GM10266 (cell line): Measurements from ENCODE around the gene KIAA1671.

Experiments used
- DNase-seq: peaks from one replicate; pipeline ENCODE4 v3.0.0; 2012; ENCODE audit errors: extremely low spot score
- TF ChIP-seq, protein P1 (sequence below): IDR thresholded peaks from 2 replicates; pipeline ENCODE4 v1.5.1; 2012; ENCODE audit warnings: mild to moderate bottlenecking, low read depth; ENCODE audit not compliant: control insufficient read depth, insufficient read depth; ENCODE audit errors: missing control alignments

KIAA1671 gene

DNA sequence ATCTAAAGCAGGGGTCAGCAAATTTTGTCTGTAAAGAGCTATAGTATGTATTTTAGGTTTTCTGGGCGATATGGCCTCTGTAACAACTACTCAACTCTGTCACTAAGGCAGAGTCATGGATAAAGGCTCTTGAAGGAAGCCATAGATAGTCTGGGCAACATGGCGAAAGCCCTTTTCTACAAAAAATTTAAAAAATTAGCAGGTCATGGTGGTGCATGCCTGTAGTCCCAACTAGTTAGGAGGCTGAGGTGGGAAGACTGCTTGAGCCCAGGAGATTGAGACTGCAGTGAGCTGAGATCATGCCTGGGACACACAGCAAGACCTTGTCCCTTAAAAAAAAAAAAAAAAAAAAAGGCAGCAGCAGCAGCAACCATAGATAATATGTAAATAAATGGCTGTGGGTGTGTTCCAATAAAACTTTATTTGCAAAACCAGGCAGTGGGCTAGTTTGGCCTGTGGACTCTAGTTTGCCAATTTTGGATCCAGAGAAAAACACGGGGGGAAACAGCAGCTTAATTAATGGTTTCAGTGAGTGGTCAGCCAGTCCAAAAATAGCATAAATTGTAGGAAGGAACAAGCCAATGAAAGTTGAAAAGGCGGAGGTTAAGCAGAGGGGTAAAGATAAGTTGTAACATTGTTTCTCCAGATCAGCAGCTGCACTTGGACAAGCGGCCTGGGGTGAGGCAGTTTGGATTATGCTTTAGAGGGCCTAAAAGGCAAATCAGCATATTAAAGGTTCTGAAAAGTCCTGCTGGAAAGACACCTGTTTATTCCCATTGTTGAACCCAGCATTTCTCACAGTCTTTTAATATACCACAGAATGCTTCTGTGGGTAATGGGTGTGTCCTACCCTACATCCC lies 62.6 kb downstream of the KIAA1671 start:
- TF ChIP-seq, protein P1, sequence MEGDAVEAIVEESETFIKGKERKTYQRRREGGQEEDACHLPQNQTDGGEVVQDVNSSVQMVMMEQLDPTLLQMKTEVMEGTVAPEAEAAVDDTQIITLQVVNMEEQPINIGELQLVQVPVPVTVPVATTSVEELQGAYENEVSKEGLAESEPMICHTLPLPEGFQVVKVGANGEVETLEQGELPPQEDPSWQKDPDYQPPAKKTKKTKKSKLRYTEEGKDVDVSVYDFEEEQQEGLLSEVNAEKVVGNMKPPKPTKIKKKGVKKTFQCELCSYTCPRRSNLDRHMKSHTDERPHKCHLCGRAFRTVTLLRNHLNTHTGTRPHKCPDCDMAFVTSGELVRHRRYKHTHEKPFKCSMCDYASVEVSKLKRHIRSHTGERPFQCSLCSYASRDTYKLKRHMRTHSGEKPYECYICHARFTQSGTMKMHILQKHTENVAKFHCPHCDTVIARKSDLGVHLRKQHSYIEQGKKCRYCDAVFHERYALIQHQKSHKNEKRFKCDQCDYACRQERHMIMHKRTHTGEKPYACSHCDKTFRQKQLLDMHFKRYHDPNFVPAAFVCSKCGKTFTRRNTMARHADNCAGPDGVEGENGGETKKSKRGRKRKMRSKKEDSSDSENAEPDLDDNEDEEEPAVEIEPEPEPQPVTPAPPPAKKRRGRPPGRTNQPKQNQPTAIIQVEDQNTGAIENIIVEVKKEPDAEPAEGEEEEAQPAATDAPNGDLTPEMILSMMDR: no peak
- no peak for DNase-seq

DNA sequence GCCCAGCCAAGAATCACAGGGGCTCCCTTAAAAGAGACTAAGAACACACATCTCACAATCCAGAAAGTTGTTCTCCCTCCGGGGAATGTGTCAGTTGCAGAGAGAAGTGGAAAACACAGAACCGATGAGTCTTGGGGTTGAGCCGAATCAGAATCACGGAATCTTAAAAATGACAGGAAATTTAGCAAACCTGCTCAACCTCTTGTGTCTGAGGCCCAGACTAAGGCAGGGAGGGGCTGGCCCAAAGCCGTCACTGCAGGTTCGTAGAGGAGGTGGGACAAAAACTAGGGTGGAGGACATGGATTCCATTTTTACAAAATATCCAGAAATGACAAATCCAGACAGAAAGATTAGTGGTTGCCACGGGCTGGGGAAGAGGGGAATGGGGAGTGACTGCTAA lies 63.8 kb downstream of the KIAA1671 start:
- DNase-seq: no peak
- TF ChIP-seq, protein P1: no peak

GRCh38 chr22:25018009-25018408 lies 65.5 kb downstream of the KIAA1671 start:
- TF ChIP-seq, protein P1: no peak
- DNase-seq: no peak

- no peak for DNase-seq
- TF ChIP-seq, protein P1: no peak
Measured at GRCh38 chr22:25019427-25020184, 67.1 kb downstream of the KIAA1671 start.

- DNase-seq: no peak
- TF ChIP-seq, protein P1: no peak
Measured at GRCh38 chr22:25021409-25021808, 68.9 kb downstream of the KIAA1671 start.

- no peak for DNase-seq
- TF ChIP-seq, protein P1: no peak
Measured at GRCh38 chr22:25021976-25022711, 69.6 kb downstream of the KIAA1671 start.
